Endothelial cell of umbilical vein (primary cell): ENCODE data around the gene S100A9. TPM values are rescaled to one million over a fixed set of nuclear protein-coding genes. Genes with fewer than 3 reads are reported as not detected.

ENCODE experiments used
- BruUV-seq: library from RNA; stranded (reverse); fragments of 400-500 nt; replicated peaks from 2 replicates; lab custom pipeline; 2021; lab: Mats Ljungman, UMichigan
- CTCF ChIA-PET: fragments of 300-600, 350-600 bp; sonication (Branson Sonifier 250); formaldehyde crosslinking; loops from one replicate; lab custom pipeline; 2021; ENCODE audit warnings: antibody characterized with exemption, inconsistent platforms; lab: Charles Lee
- POLR2A ChIA-PET: fragments of 300-600, 350-600 bp; sonication (Branson Sonifier 250); formaldehyde crosslinking; loops from one replicate; lab custom pipeline; 2021; ENCODE audit warnings: antibody characterized with exemption, inconsistent platforms; lab: Charles Lee
- DNase-seq: peaks from one replicate; pipeline ENCODE4 v3.0.0-alpha.2; 2011; ENCODE audit warnings: low read depth, low spot score
- FAIRE-seq: peaks from 2 replicates; lab custom pipeline; 2011; peaks lifted over from hg19 to GRCh38; lab: Jason Lieb, UNC
- H2AFZ ChIP-seq: 2 replicates; pipeline ENCODE4 v1.6.0; 2012; ENCODE audit warnings: low read depth, low read length, control low read depth, inconsistent platforms
- H3K27ac ChIP-seq: 2 replicates; pipeline ENCODE4 v1.5.1; 2011; ENCODE audit warnings: low read depth, mild to moderate bottlenecking, control low read depth, low read length, moderate library complexity; ENCODE audit not compliant: insufficient read depth
- H3K27me3 ChIP-seq, 2 experiments: 2 replicates each; pipeline versions ENCODE4 v1.6.0 to v1.6.1; 2011; ENCODE audit warnings: low read length in 2 of 2, mixed read lengths in 1 of 2; ENCODE audit not compliant: control insufficient read depth in 2 of 2, insufficient read depth in 2 of 2
- H3K36me3 ChIP-seq, 2 experiments: 2 replicates in 1 of 2; 3 replicates in 1 of 2; pipeline ENCODE4 v1.5.1; 2011; ENCODE audit warnings: low read length in 2 of 2, mild to moderate bottlenecking in 1 of 2, moderate library complexity in 1 of 2; ENCODE audit not compliant: control insufficient read depth in 2 of 2, insufficient read depth in 2 of 2; ENCODE audit errors: extremely low read depth in 1 of 2
- H3K4me1 ChIP-seq: 3 replicates; pipeline ENCODE4 v1.5.1; 2011; ENCODE audit warnings: mild to moderate bottlenecking, low read length; ENCODE audit not compliant: control insufficient read depth, insufficient read depth; ENCODE audit errors: extremely low read depth
- H3K4me2 ChIP-seq: 2 replicates; pipeline ENCODE4 v1.6.1; 2011; ENCODE audit warnings: low read length, control low read depth, mixed read lengths; ENCODE audit not compliant: insufficient read depth
- H3K4me3 ChIP-seq, 3 experiments: fragments of 200-600 bp in 1 of 3; sonication (generic), shearing (Covaris generic) in 1 of 3; replicated peaks in 1 of 3; 2 replicates each; pipeline ENCODE4 v1.5.1; 2011 to 2016; ENCODE audit warnings: control low read depth in 3 of 3, low read length in 3 of 3, mild to moderate bottlenecking in 2 of 3, inconsistent platforms in 1 of 3, low read depth in 1 of 3, moderate library complexity in 1 of 3; ENCODE audit not compliant: insufficient read depth in 1 of 3
- H3K79me2 ChIP-seq: 2 replicates; pipeline ENCODE4 v1.6.0; 2012; ENCODE audit warnings: low read length, inconsistent platforms; ENCODE audit not compliant: control insufficient read depth, insufficient read depth
- H3K9ac ChIP-seq: replicated peaks from 2 replicates; pipeline ENCODE3; 2011; ENCODE audit warnings: low read length, control low read depth; ENCODE audit not compliant: insufficient read depth; ENCODE audit errors: extremely low read depth
- H3K9me1 ChIP-seq: replicated peaks from 3 replicates; pipeline ENCODE4 v1.6.0; 2011; ENCODE audit warnings: mild to moderate bottlenecking, low read length; ENCODE audit not compliant: control insufficient read depth, insufficient read depth; ENCODE audit errors: extremely low read depth
- H3K9me3 ChIP-seq: replicated peaks from 2 replicates; pipeline ENCODE4 v1.5.1; 2012; ENCODE audit warnings: low read length, inconsistent platforms; ENCODE audit not compliant: control insufficient read depth, insufficient read depth
- H4K20me1 ChIP-seq: replicated peaks from 2 replicates; pipeline ENCODE3; 2011; ENCODE audit warnings: mild to moderate bottlenecking, low read length; ENCODE audit not compliant: control insufficient read depth, insufficient read depth; ENCODE audit errors: extremely low read depth
- CTCF ChIP-seq, 2 donors: IDR thresholded peaks; 1 replicate in 1 of 2; 2 replicates in 1 of 2; pipeline ENCODE4 v1.5.1; 2011; ENCODE audit warnings: low read length in 2 of 2, mild to moderate bottlenecking in 2 of 2, moderate library complexity in 2 of 2, control low read depth in 1 of 2, inconsistent platforms in 1 of 2, low read depth in 1 of 2; ENCODE audit not compliant: insufficient read depth in 1 of 2; ENCODE audit errors: extremely low read depth in 1 of 2
- EZH2 ChIP-seq: IDR thresholded peaks from 2 replicates; pipeline ENCODE4 v1.6.1; 2012; ENCODE audit warnings: borderline replicate concordance, low read depth, mild to moderate bottlenecking, moderate library complexity, low read length, inconsistent platforms; ENCODE audit not compliant: severe bottlenecking
- FOS ChIP-seq: IDR thresholded peaks from 2 replicates; pipeline ENCODE4 v1.6.1; 2011; ENCODE audit warnings: mild to moderate bottlenecking, low read length, moderate library complexity, borderline replicate concordance; ENCODE audit not compliant: insufficient read depth
- GATA2 ChIP-seq: IDR thresholded peaks from 2 replicates; pipeline ENCODE4 v1.7.0; 2011; ENCODE audit warnings: low read depth, mild to moderate bottlenecking, moderate library complexity, mixed read lengths, low read length; ENCODE audit not compliant: insufficient read length, insufficient read depth
- JUN ChIP-seq: IDR thresholded peaks from 2 replicates; pipeline ENCODE4 v1.6.1; 2011; ENCODE audit warnings: borderline replicate concordance, low read depth; ENCODE audit not compliant: insufficient read length, insufficient read depth
- MAX ChIP-seq: IDR thresholded peaks from 2 replicates; pipeline ENCODE4 v1.6.1; 2011; ENCODE audit not compliant: insufficient read depth, insufficient read length
- MYC ChIP-seq: IDR thresholded peaks from one replicate; pipeline ENCODE4 v1.6.1; 2011; ENCODE audit warnings: mild to moderate bottlenecking, low read depth, low read length
- POLR2A ChIP-seq: IDR thresholded peaks from 2 replicates; pipeline ENCODE4 v1.6.1; 2012; ENCODE audit warnings: low read depth, mild to moderate bottlenecking, control low read depth, low read length
- POLR2AphosphoS5 ChIP-seq: IDR thresholded peaks from 2 replicates; pipeline ENCODE4 v1.6.1; 2012; ENCODE audit warnings: low read depth, mild to moderate bottlenecking, control low read depth, low read length, moderate library complexity; ENCODE audit not compliant: insufficient read depth
- dilution Hi-C: fragments of 300-500 bp; cut with MboI; formaldehyde crosslinking; loops from one replicate; pipeline ENCODE4 v1.15.0; 2019; ENCODE audit warnings: low sequenced_read_pairs; ENCODE audit not compliant: extremely low pct_ligation_motif_present
- intact Hi-C: fragments of 100-400 bp; cut with micrococcal nuclease; formaldehyde crosslinking; loops from one replicate; pipeline ENCODE4 v1.10.0; 2022
- polyA plus RNA-seq, 4 experiments: library from polyadenylated mRNA; depleted of rRNA in 3 of 4; stranded (reverse) in 3 of 4; unstranded in 1 of 4; fragments of >200 nt; gene quantifications; 2 replicates each; pipeline versions ENCODE4 v1.2.1 to v1.2.3, GENCODE V29; 2011 to 2012; ENCODE audit warnings: missing spikeins in 1 of 4
- total RNA-seq: library from RNA; stranded (reverse); gene quantifications from 2 replicates; pipeline ENCODE4 v1.2.3, GENCODE V29; 2021

Gene S100A9
- total and polyA plus RNA-seq, 2 donors (not counting 3 experiments of a cell fraction or from before 2014, with no cell fraction given): not detected

GRCh38 chr1:153400244-153400643, 42.6 kb downstream of the S100A9 start:
- no peak for TF ChIP-seq CTCF (IDR thresholded peaks at IDR 0.05; ENCODE audit: extremely low read depth in 1 of 2, insufficient read depth in 1 of 2, low read depth in 1 of 2, low read length in 2 of 2)
- TF ChIP-seq POLR2A: no peak
- TF ChIP-seq FOS: no peak
- TF ChIP-seq GATA2: no peak
- no peak for TF ChIP-seq MYC
- TF ChIP-seq JUN: no peak
- no peak for TF ChIP-seq MAX
- TF ChIP-seq EZH2: no peak
- TF ChIP-seq POLR2AphosphoS5: no peak
- Histone ChIP-seq H3K4me2 (no peak overlapping the region), H4K20me1 (no peaks in the 10 kb centered on the region), H2AFZ (no peak overlapping the region), H3K36me3 (no peaks in the 10 kb centered on the region), H3K27ac (no peak overlapping the region), H3K9me3 (no peaks in the 10 kb centered on the region), H3K9me1 (no peaks in the 10 kb centered on the region), H3K27me3 (peaks cover 0 to 2% of the 10 kb centered on the region in 2 experiments), H3K4me1 (no peaks in the 10 kb centered on the region), H3K4me3 (no peak overlapping the region), H3K9ac (no peak overlapping the region), H3K79me2 (no peaks in the 10 kb centered on the region)
- dilution Hi-C loops: no loop called here
- no TSS peak for BruUV-seq
- DNase-seq: no peak
- ChIA-PET CTCF (no interaction called here), POLR2A (no interaction called here)
- no peak for FAIRE-seq
- intact Hi-C loops: no loop called here
